ENCODE data around the gene BCL11A. TPM values are rescaled to one million over a fixed set of nuclear protein-coding genes. Genes with fewer than 3 reads are reported as not detected.

BCL11A gene
- total RNA-seq, 2 experiments from 2014 or later = 2.3 to 3.3 TPM

DNA sequence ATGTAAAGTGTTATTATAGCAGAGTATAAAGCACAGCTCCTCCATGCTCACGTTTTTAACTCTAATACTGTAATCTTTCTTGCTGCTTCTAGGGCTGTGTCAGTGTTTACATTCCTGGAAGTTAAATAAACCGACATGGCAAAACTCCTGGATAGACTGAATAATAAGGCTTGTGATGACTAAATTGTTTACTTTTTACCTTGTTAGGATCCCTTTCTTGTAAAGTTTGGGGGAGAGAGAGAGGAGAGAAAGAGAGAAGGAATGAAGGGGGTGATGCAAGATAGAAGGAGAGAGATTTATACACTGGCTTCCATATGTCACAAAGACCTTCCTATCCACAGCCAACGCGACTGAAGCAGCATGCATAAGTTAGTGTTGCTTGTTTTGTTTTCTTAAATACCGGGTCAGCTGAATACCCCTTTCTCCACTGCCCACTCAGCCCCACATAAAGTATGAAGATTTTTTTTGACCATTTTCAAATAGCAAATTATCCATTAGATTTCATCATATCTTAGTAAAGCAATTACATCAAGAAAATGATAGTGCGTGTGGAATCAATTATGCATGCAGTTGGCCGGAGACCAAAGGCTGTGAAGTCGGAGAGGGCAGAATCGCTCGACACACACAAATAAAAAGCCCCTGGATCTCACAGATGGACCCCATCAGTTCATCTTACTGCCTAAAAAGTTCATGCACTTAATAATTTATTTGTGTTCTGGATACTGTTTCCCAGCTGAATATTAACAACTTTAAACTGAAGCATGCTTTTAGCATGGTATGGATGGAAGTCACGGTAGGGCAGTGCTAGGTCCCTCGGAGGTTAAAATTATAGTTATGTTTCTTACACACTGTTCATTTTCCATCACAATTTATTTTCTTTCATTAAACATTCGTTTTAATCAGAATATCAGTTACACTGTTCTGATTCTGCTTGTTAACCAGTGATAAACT lies 20.1 kb downstream of the BCL11A start:
- H3K36me3 Mint-ChIP-seq (ENCODE audit: low read depth) = no peaks in the 10 kb centered on the region
- peaks cover 58% of the 10 kb centered on the region for H3K27me3 Mint-ChIP-seq
- H3K9me3 ChIP-seq (ENCODE audit: control insufficient read depth in 1 of 2, insufficient read depth in 1 of 2, low read length in 2 of 2) = no peaks in the 10 kb centered on the region
- H3K36me3 ChIP-seq (ENCODE audit: insufficient read depth, low read length) = no peaks in the 10 kb centered on the region
- CTCF ChIA-PET = no interaction called here
- H3K27ac ChIP-seq (ENCODE audit: low read depth in 1 of 2, low read length in 2 of 2) = no peak overlapping the region
- peaks cover 5 to 14% of the 10 kb centered on the region in 2 experiments for H3K27me3 ChIP-seq (ENCODE audit: control insufficient read depth in 1 of 2, insufficient read depth in 2 of 2, low read length in 2 of 2)
- no peak overlapping the region for H3K4me3 Mint-ChIP-seq
- H3K4me3 ChIP-seq (ENCODE audit: low read length) = no peak overlapping the region
- H3K27ac Mint-ChIP-seq = no peak overlapping the region
- POLR2A ChIA-PET = no interaction called here
- intact Hi-C loops (cut with DNase I, micrococcal nuclease) = no loop called here
- DNase-seq (no peak), ATAC-seq (ENCODE audit: poor library complexity) (no peak)
- H3K4me1 Mint-ChIP-seq (ENCODE audit: low read depth) = peaks cover 11% of the 10 kb centered on the region
- H3K9me3 Mint-ChIP-seq = no peaks in the 10 kb centered on the region
- H3K4me1 ChIP-seq (ENCODE audit: insufficient read depth, low read length) = no peaks in the 10 kb centered on the region
- no peak for TF ChIP-seq CTCF (IDR thresholded peaks at IDR 0.05)

- no peak overlapping the region for H3K4me3 Mint-ChIP-seq
- POLR2A ChIA-PET = no interaction called here
- H3K4me1 ChIP-seq (ENCODE audit: insufficient read depth, low read length) = no peaks in the 10 kb centered on the region
- H3K36me3 Mint-ChIP-seq (ENCODE audit: low read depth) = no peaks in the 10 kb centered on the region
- H3K4me3 ChIP-seq (ENCODE audit: low read length) = no peak overlapping the region
- peaks cover 11% of the 10 kb centered on the region for H3K4me1 Mint-ChIP-seq (ENCODE audit: low read depth)
- TF ChIP-seq CTCF (IDR thresholded peaks at IDR 0.05) = no peak
- no peak for ATAC-seq (ENCODE audit: poor library complexity)
- no peaks in the 10 kb centered on the region for H3K36me3 ChIP-seq (ENCODE audit: insufficient read depth, low read length)
- peaks cover 5 to 7% of the 10 kb centered on the region in 2 experiments for H3K27me3 ChIP-seq (ENCODE audit: control insufficient read depth in 1 of 2, insufficient read depth in 2 of 2, low read length in 2 of 2)
- CTCF ChIA-PET = no interaction called here
- no peaks in the 10 kb centered on the region for H3K9me3 Mint-ChIP-seq
- no peaks in the 10 kb centered on the region for H3K9me3 ChIP-seq (ENCODE audit: control insufficient read depth in 1 of 2, insufficient read depth in 1 of 2, low read length in 2 of 2)
- no peak overlapping the region for H3K27ac Mint-ChIP-seq
- DNase-seq = no peak
- peaks cover 57% of the 10 kb centered on the region for H3K27me3 Mint-ChIP-seq
- intact Hi-C loops (cut with DNase I, micrococcal nuclease) = no loop called here
- no peak overlapping the region for H3K27ac ChIP-seq (ENCODE audit: low read depth in 1 of 2, low read length in 2 of 2)
Observed at GRCh38 chr2:60532421-60532820, 21.0 kb downstream of the BCL11A start.

DNA sequence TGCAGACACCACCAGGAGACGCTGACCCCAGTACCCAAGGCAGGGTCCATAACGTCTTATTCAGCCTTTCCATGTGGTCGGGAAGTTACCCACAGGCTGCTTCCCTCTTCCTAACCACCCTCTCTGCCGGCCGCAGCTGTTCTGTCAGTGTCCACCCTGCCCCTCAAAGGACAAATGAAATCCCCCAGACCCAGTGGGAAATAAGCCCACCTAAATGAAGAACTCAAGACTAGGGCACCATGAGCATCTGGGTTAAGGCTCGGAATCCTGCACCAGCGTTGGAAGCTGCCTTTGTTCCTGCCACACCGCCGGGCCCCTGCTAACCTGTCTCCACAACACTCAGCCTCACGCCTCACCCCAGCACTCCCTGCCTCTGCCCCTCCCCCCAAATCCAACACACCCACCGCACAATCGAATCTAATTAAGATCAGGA lies 21.7 kb downstream of the BCL11A start:
- ATAC-seq (ENCODE audit: poor library complexity) (no peak), DNase-seq (no peak)
- ChIA-PET CTCF (no interaction called here), POLR2A (no interaction called here)
- H3K4me1 Mint-ChIP-seq (ENCODE audit: low read depth) = peaks cover 11% of the 10 kb centered on the region
- H3K27ac ChIP-seq (ENCODE audit: low read depth in 1 of 2, low read length in 2 of 2) = no peak overlapping the region
- no peak for TF ChIP-seq CTCF (IDR thresholded peaks at IDR 0.05)
- H3K36me3 Mint-ChIP-seq (ENCODE audit: low read depth) = no peaks in the 10 kb centered on the region
- no peaks in the 10 kb centered on the region for H3K36me3 ChIP-seq (ENCODE audit: insufficient read depth, low read length)
- H3K4me3 Mint-ChIP-seq = no peak overlapping the region
- no peaks in the 10 kb centered on the region for H3K9me3 Mint-ChIP-seq
- no peak overlapping the region for H3K27ac Mint-ChIP-seq
- peaks cover 57% of the 10 kb centered on the region for H3K27me3 Mint-ChIP-seq
- no peak overlapping the region for H3K4me3 ChIP-seq (ENCODE audit: low read length)
- peaks cover 3 to 5% of the 10 kb centered on the region in 2 experiments for H3K27me3 ChIP-seq (ENCODE audit: control insufficient read depth in 1 of 2, insufficient read depth in 2 of 2, low read length in 2 of 2)
- no peaks in the 10 kb centered on the region for H3K9me3 ChIP-seq (ENCODE audit: control insufficient read depth in 1 of 2, insufficient read depth in 1 of 2, low read length in 2 of 2)
- intact Hi-C loops (cut with DNase I, micrococcal nuclease) = no loop called here
- H3K4me1 ChIP-seq (ENCODE audit: insufficient read depth, low read length) = no peaks in the 10 kb centered on the region

Measured in CD4-positive, alpha-beta T cell (primary cell).